Progenitor cell of endocrine pancreas (in vitro differentiated cells): ENCODE data around the gene TIMM44. TPM values are rescaled to one million over a fixed set of nuclear protein-coding genes. Genes with fewer than 3 reads are reported as not detected.

ENCODE experiments used
- DNase-seq: peaks from one replicate; pipeline ENCODE4 v3.0.0; 2021; ENCODE audit warnings: low spot score; ENCODE audit not compliant: unreplicated experiment
- H3K27ac Mint-ChIP-seq: 2 replicates; pipeline ENCODE4 v1.8.0; 2021; ENCODE audit warnings: mild to moderate bottlenecking, moderate library complexity, mixed read lengths
- H3K27me3 Mint-ChIP-seq: 2 replicates; pipeline ENCODE4 v1.8.0; 2021; ENCODE audit warnings: mixed read lengths
- H3K36me3 Mint-ChIP-seq: 2 replicates; pipeline ENCODE4 v1.8.0; 2022; ENCODE audit warnings: mixed read lengths; ENCODE audit not compliant: insufficient read depth
- H3K4me1 Mint-ChIP-seq: 2 replicates; pipeline ENCODE4 v1.8.0; 2021; ENCODE audit warnings: low read depth, mixed read lengths
- H3K4me3 Mint-ChIP-seq: 2 replicates; pipeline ENCODE4 v1.8.0; 2021; ENCODE audit warnings: low read depth, mild to moderate bottlenecking, moderate library complexity, mixed read lengths
- H3K9me3 Mint-ChIP-seq: 2 replicates; pipeline ENCODE4 v1.8.0; 2021; ENCODE audit warnings: low read depth, mixed read lengths
- total RNA-seq: library from RNA; stranded (reverse); gene quantifications from 2 replicates; pipeline ENCODE4 v1.2.1, GENCODE V29; 2021
- TF ChIP-seq, protein P1 (sequence below): fragments of 200-600 bp; sonication (generic); IDR thresholded peaks from one replicate; pipeline ENCODE4 v1.5.0; 2021; ENCODE audit warnings: antibody characterized with exemption, mild to moderate bottlenecking; ENCODE audit not compliant: unreplicated experiment

TIMM44 gene
- total RNA-seq, 1 donor from 2014 or later, result 75.2 TPM

GRCh38 chr19:7907122-7907521 lies 36.3 kb downstream of the TIMM44 start:
- TF ChIP-seq, protein P1, sequence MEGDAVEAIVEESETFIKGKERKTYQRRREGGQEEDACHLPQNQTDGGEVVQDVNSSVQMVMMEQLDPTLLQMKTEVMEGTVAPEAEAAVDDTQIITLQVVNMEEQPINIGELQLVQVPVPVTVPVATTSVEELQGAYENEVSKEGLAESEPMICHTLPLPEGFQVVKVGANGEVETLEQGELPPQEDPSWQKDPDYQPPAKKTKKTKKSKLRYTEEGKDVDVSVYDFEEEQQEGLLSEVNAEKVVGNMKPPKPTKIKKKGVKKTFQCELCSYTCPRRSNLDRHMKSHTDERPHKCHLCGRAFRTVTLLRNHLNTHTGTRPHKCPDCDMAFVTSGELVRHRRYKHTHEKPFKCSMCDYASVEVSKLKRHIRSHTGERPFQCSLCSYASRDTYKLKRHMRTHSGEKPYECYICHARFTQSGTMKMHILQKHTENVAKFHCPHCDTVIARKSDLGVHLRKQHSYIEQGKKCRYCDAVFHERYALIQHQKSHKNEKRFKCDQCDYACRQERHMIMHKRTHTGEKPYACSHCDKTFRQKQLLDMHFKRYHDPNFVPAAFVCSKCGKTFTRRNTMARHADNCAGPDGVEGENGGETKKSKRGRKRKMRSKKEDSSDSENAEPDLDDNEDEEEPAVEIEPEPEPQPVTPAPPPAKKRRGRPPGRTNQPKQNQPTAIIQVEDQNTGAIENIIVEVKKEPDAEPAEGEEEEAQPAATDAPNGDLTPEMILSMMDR, result no peak
- H3K4me1 Mint-ChIP-seq, result peaks cover 19% of the 10 kb centered on the region
- peaks cover 8% of the 10 kb centered on the region for H3K36me3 Mint-ChIP-seq
- no peaks in the 10 kb centered on the region for H3K27me3 Mint-ChIP-seq
- H3K9me3 Mint-ChIP-seq, result no peaks in the 10 kb centered on the region
- H3K4me3 Mint-ChIP-seq, result no peak overlapping the region
- H3K27ac Mint-ChIP-seq, result no peak overlapping the region
- no peak for DNase-seq

DNA sequence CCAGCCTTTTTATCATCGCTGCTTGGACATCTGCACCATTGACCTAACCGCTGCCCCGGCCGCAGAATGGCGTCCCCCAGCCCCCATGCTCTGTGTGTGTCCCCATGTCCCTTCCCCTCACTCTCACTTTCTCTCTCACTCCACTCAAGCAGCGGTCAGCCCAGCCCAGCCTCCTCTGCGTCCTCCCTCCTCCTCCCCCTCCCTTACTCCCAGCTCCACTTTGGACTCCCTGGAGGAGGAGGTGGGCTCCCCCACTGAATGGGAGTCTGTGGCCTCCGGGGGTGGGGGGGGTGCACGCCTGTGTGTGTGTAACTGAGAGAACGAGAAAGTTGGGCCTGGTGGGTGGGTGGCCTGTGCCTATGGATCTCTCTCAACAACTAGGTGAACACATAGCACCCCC lies 37.6 kb downstream of the TIMM44 start:
- Mint-ChIP-seq H3K36me3 (peaks cover 3% of the 10 kb centered on the region), H3K4me3 (peak overlapping the region; percentile 66), H3K27ac (no peak overlapping the region), H3K4me1 (peaks cover 19% of the 10 kb centered on the region), H3K9me3 (no peaks in the 10 kb centered on the region), H3K27me3 (no peaks in the 10 kb centered on the region)
- no peak for DNase-seq
- TF ChIP-seq, protein P1, result no peak

DNA sequence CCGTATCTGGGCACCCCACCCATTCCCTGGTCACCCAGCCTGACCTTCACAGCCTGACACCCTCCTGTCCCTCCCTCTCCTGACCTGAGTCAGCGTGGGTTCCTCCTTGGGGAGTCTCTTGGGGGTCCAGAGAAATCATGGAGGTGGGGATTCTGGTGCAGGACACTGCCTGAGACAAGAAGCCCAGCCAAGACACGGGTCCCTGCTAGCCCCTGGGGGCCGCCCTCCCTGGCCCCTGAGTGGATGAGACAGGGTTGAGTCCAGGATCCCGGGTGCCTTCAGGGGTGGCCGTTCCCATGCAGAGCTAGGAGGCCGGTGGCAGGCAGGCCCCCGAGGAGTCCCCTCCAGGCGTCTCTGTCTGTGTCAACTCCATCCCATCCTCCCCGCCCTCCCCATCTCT lies 38.2 kb downstream of the TIMM44 start:
- no peaks in the 10 kb centered on the region for H3K36me3 Mint-ChIP-seq

DNA sequence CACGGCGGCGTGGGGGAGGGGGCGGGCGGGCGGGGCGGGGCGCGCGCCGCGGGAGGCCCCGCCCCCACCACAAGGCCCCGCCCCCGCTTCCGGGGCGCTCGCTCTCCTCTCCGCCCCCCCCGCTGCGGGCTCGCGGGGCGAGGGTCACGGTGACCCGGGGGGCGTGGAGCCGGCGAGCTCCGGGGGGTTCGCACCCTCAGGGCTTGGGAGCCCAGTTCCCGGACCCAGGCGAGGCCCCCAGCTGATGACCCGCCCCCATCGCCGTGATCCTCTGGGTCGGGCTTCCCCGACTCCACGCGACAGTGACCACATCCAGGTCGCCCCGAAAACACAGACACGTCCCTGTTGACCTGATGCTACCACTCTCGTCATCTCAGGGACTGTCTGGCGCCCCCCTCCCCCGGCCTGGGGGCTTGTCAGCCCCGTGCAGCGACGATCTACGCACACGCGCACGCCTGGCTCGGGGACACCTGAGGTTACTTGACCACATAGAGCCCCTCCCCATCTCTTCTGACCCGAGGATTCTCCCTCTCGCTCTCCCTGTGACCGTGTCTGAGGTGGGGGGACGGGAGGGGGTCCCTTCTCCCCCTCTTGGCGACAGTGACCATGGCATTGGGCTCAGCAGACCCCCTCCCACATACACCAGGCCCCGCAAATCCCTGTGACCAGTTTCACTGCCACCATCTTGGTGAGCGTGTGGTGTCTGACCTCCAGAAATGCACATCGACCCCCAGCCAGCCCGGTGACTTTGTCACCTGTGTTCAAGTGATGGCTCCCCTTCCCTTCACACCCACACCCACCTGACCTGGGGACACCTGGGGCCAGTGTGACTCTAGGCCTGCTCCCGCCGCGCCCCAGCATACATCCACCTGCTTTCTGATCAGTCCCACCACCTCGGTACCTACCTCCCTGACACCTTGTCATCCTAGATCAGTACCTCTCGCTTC lies 39.1 kb downstream of the TIMM44 start:
- Mint-ChIP-seq H3K36me3 (no peaks in the 10 kb centered on the region), H3K27me3 (no peaks in the 10 kb centered on the region), H3K4me1 (peaks cover 19% of the 10 kb centered on the region), H3K9me3 (no peaks in the 10 kb centered on the region), H3K27ac (peak overlapping the region; percentile 92), H3K4me3 (peak overlapping the region; percentile 88)
- TF ChIP-seq, protein P1, result no peak
- no peak for DNase-seq

More for the DNA sequence above, 38.2 kb downstream of the TIMM44 start:
- no peaks in the 10 kb centered on the region for H3K27me3 Mint-ChIP-seq
- H3K27ac Mint-ChIP-seq, result peak overlapping the region; percentile 92
- peaks cover 19% of the 10 kb centered on the region for H3K4me1 Mint-ChIP-seq
- TF ChIP-seq, protein P1, result no peak
- H3K4me3 Mint-ChIP-seq, result peak overlapping the region; percentile 88
- DNase-seq, result no peak
- H3K9me3 Mint-ChIP-seq, result no peaks in the 10 kb centered on the region

DNA sequence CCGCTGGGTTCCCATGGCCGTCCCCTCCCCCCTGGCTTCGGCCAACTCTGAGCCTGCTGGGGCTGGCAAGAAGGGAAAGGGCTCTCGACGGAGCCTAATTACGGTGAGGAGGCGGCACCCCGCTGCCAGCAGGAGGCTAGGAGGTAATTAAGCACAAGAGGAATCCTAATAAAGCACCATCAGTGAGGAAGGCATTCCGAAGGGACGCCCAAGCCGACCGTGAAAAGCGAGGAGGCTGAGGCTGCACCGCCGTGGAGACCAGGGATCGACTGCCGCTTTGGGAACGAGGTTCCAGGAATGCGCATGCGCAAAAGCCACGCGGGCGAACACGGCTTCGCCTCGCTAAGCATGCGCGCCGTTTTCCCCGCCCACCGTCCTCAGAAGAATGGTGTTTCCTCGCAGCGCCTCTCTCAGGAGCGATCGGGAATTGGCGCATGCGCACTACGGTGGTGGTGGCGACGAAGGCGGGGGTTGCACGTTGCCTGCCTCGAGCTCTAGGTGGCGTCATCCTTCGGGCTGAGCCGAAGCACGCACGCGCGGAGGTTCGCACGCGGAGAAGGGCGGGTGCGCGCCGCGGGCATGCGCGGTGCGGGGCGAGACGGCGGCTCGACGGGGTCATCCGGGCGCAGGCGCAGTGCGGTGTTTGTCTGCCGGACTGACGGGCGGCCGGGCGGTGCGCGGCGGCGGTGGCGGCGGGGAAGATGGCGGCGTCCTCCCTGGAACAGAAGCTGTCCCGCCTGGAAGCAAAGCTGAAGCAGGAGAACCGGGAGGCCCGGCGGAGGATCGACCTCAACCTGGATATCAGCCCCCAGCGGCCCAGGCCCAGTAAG lies 40.0 kb downstream of the TIMM44 start, which contains the start of gene MAP2K7:
MAP2K7 (plus strand) TSS at position 634 of the 830 bp plus-strand sequence; CDS start at position 702, 68 bp downstream.
- peak; percentile 100 for DNase-seq
- H3K4me3 Mint-ChIP-seq, result peak within 1 kb of the TSS; percentile 88
- TF ChIP-seq, protein P1, result peak; percentile 61
- H3K4me1 Mint-ChIP-seq, result peaks cover 19% of the 10 kb centered on the region
- H3K36me3 Mint-ChIP-seq, result no peaks in the 10 kb centered on the region
- peak within 1 kb of the TSS; percentile 96 for H3K27ac Mint-ChIP-seq
- no peaks in the 10 kb centered on the region for H3K9me3 Mint-ChIP-seq
- H3K27me3 Mint-ChIP-seq, result no peaks in the 10 kb centered on the region
